Keratinocyte (primary cell): ENCODE measurements around the gene RHOT1.
"Not testable (repeated sequence)": the region's sequence is repeated elsewhere in the genome, so short reads cannot be mapped to it uniquely, and the experiment has no call there.

ENCODE experiments used
- EZH2 ChIP-seq: IDR thresholded peaks from one replicate; pipeline ENCODE4 v1.6.1; 2012; ENCODE audit warnings: inconsistent platforms, mild to moderate bottlenecking, low read length, moderate library complexity
- TF ChIP-seq, protein P1 (sequence below), 3 experiments: IDR thresholded peaks in 1 of 3; conservative IDR thresholded peaks in 1 of 3; optimal IDR thresholded peaks in 1 of 3; 2 replicates in 2 of 3; 3 replicates in 1 of 3; pipeline versions ENCODE3 to v1.5.1; 2011; ENCODE audit warnings: low read length in 3 of 3, mild to moderate bottlenecking in 3 of 3, moderate library complexity in 2 of 3, control low read depth in 1 of 3, inconsistent platforms in 1 of 3; ENCODE audit not compliant: insufficient read depth in 2 of 3; ENCODE audit errors: extremely low read depth in 1 of 3

DNA sequence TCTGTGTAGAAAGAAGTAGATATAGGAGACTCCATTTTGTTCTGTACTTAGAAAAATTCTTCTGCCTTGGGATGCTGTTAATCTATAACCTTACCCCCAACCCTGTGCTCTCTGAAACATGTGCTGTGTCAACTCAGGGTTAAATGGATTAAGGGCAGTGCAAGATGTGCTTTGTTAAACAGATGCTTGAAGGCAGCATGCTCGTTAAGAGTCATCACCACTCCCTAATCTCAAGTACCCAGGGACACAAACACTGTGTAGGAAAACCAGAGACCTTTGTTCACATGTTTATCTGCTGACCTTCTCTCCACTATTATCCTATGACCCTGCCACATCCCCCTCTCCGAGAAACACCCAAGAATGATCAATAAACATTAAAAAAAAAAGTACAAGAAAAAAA lies 38.0 kb downstream of the RHOT1 start:
- not testable (repeated sequence) for TF ChIP-seq EZH2
- TF ChIP-seq, protein P1, sequence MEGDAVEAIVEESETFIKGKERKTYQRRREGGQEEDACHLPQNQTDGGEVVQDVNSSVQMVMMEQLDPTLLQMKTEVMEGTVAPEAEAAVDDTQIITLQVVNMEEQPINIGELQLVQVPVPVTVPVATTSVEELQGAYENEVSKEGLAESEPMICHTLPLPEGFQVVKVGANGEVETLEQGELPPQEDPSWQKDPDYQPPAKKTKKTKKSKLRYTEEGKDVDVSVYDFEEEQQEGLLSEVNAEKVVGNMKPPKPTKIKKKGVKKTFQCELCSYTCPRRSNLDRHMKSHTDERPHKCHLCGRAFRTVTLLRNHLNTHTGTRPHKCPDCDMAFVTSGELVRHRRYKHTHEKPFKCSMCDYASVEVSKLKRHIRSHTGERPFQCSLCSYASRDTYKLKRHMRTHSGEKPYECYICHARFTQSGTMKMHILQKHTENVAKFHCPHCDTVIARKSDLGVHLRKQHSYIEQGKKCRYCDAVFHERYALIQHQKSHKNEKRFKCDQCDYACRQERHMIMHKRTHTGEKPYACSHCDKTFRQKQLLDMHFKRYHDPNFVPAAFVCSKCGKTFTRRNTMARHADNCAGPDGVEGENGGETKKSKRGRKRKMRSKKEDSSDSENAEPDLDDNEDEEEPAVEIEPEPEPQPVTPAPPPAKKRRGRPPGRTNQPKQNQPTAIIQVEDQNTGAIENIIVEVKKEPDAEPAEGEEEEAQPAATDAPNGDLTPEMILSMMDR (optimal IDR thresholded peaks at IDR 0.05 in 1 of 3, IDR thresholded peaks at IDR 0.05 in 1 of 3, conservative IDR thresholded peaks at IDR 0.05 in 1 of 3; ENCODE audit: extremely low read depth in 1 of 3, insufficient read depth in 2 of 3, low read length in 3 of 3): not testable (repeated sequence)
